Body of pancreas (tissue), 4 donors: Measurements from ENCODE around the gene EYA4. TPM values are rescaled to one million over a fixed set of nuclear protein-coding genes. Genes with fewer than 3 reads are reported as not detected.

ENCODE experiments used
- ATAC-seq: fragments of 150-250 bp; one replicate; pipeline ENCODE4 v1.9.1; 2016
- DNase-seq, 4 donors: peaks; one replicate each; pipeline ENCODE4 v3.0.0-alpha.2; 2019
- H3K27ac ChIP-seq, 4 donors: fragments of 200-600 bp; sonication (generic); 1 replicate in 3 of 4; 2 replicates in 1 of 4; pipeline versions ENCODE4 v1.5.1 to v1.6.1; 2016 to 2019; ENCODE audit warnings: mild to moderate bottlenecking in 1 of 4, mixed read lengths in 1 of 4, moderate library complexity in 1 of 4
- H3K27me3 ChIP-seq, 2 donors: fragments of 200-600 bp; sonication (generic); one replicate each; pipeline ENCODE4 v1.6.0; 2016; ENCODE audit warnings: mild to moderate bottlenecking in 1 of 2
- H3K36me3 ChIP-seq, 2 donors: fragments of 200-600 bp; sonication (generic); replicated peaks in 1 of 2; 2 replicates each; pipeline ENCODE4 v1.5.1; 2016; ENCODE audit warnings: low read depth in 2 of 2; ENCODE audit not compliant: insufficient read depth in 1 of 2
- H3K4me1 ChIP-seq: fragments of 200-600 bp; sonication (generic); one replicate; pipeline ENCODE4 v1.6.0; 2016
- H3K4me3 ChIP-seq, 2 donors: fragments of 200-600 bp; sonication (generic); 1 replicate in 1 of 2; 2 replicates in 1 of 2; pipeline ENCODE4 v1.5.1; 2016 to 2019
- H3K9me3 ChIP-seq, 3 donors: fragments of 200-600 bp; sonication (generic); 1 replicate in 2 of 3; 2 replicates in 1 of 3; pipeline ENCODE4 v1.5.1; 2016
- CTCF ChIP-seq, 7 experiments: fragments of 450-650 bp in 4 of 7; fragments of 200-600 bp in 3 of 7; sonication (generic) in 3 of 7; IDR thresholded peaks; one replicate each; pipeline ENCODE4 v1.5.1; 2016 to 2019; ENCODE audit warnings: antibody characterized with exemption in 7 of 7
- POLR2A ChIP-seq, 3 donors: fragments of 450-650 bp; IDR thresholded peaks; one replicate each; pipeline ENCODE4 v1.6.1; 2016; ENCODE audit warnings: antibody characterized with exemption in 3 of 3, mild to moderate bottlenecking in 2 of 3
- WGBS, 2 donors: methylation state at CpG; one replicate each; pipeline ENCODE4 v1.1.5; 2017; 5-methylcytosine and 5-hydroxymethylcytosine counted together
- intact Hi-C: fragments of 100-400 bp; cut with DNase I; formaldehyde crosslinking; loops from one replicate; pipeline ENCODE4 v1.15.1; 2023
- total RNA-seq, 2 donors: library from RNA; depleted of rRNA; stranded (reverse); fragments of >200 nt; gene quantifications; one replicate each; pipeline ENCODE4 v1.1.0, GENCODE V29; 2016

EYA4 gene
- total RNA-seq, 2 donors from 2014 or later: 0.26 to 5.3 TPM

- ATAC-seq (no peak), DNase-seq (no peak)
- Histone ChIP-seq H3K27me3 (no peaks in the 10 kb centered on the region), H3K9me3 (no peaks in the 10 kb centered on the region), H3K36me3 (no peaks in the 10 kb centered on the region), H3K27ac (no peak overlapping the region), H3K4me3 (no peak overlapping the region), H3K4me1 (no peaks in the 10 kb centered on the region)
- TF ChIP-seq CTCF (IDR thresholded peaks at IDR 0.05): no peak
- TF ChIP-seq POLR2A (IDR thresholded peaks at IDR 0.05): no peak
- intact Hi-C loops: no loop called here
Measured at GRCh38 chr6:133411757-133412156, 170.6 kb downstream of the EYA4 start.

DNA sequence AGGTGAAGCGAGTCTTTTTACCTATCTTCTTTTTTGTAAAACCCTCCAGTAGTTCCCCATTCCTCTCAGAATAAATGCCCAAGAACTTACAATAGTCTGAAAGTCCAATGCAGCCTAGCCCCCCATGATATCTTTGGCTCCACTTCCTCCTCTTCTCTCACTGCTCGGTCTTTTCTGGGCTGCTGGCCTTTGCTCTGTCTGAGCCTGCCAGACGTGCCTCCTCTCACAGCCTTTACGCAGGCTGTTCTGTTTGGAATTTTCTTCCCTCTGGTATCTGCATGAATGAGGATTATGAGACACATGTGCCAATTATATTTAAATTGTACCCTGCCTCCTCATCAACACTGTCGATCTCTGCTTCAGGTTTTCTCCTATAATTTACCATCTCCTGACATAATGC, 174.1 kb downstream of the EYA4 start:
- DNase-seq (no peak), ATAC-seq (no peak)
- TF ChIP-seq CTCF (IDR thresholded peaks at IDR 0.05) (no peak), POLR2A (IDR thresholded peaks at IDR 0.05) (no peak)
- Histone ChIP-seq H3K9me3 (no peaks in the 10 kb centered on the region), H3K4me3 (no peak overlapping the region), H3K36me3 (no peaks in the 10 kb centered on the region), H3K27ac (no peak overlapping the region), H3K27me3 (no peaks in the 10 kb centered on the region), H3K4me1 (peaks cover under 1% of the 10 kb centered on the region)
- WGBS, 2 donors: 63 to 76% methylated on average over 5 of the region's 5 CpGs
- intact Hi-C loops: no loop called here

DNA sequence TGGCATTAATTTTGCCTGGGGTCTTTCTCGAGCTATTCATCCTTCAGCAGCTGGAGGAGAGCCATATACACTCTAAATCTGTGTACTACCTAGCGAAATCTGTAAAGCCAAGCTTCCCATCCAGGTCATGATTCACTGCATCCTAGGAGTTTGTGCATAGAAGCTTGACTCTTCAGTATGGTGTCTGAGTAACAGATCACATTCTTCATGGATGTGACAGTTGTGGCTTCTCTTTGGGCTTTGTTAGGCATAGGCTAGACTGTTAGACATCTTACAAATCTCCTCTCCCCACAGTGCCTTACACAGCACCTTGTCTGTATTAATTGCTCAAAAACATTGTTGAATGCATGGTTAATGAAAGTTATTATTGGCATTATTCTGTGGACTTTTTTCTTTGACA, 177.0 kb downstream of the EYA4 start:
- Histone ChIP-seq H3K9me3 (no peaks in the 10 kb centered on the region), H3K4me3 (no peak overlapping the region), H3K36me3 (no peaks in the 10 kb centered on the region), H3K27ac (no peak overlapping the region), H3K4me1 (peaks cover 13% of the 10 kb centered on the region), H3K27me3 (no peaks in the 10 kb centered on the region)
- intact Hi-C loops: no loop called here
- DNase-seq (no peak), ATAC-seq (no peak)
- 77 to 85% methylated on average over 2 of the region's 2 CpGs for WGBS, 2 donors
- TF ChIP-seq CTCF (IDR thresholded peaks at IDR 0.05): no peak
- TF ChIP-seq POLR2A (IDR thresholded peaks at IDR 0.05): no peak

DNA sequence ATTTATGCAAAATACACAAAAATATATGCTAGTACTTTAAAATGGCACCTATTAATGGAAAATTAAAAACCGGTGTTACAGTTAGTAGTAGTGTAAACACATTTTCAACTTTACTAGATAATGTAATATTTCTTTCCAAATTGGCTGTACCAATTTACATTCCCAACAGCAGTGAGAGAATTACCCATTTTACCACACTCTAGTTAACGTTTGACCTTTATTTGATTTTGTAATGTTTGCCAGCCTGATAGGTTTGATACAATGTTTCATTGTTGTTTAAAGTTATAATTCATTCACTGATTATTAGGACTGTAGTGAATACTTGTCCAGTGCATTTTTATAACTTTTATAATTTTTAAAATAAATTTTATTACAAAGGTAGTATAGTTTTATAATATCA, 182.1 kb downstream of the EYA4 start:
- Histone ChIP-seq H3K4me3 (no peak overlapping the region), H3K36me3 (no peaks in the 10 kb centered on the region), H3K27me3 (no peaks in the 10 kb centered on the region), H3K9me3 (no peaks in the 10 kb centered on the region), H3K4me1 (peaks cover 14% of the 10 kb centered on the region), H3K27ac (no peak overlapping the region)
- ATAC-seq (peak; percentile 45), DNase-seq (no peak)
- 14 to 17% methylated on average over 2 of the region's 2 CpGs for WGBS, 2 donors
- intact Hi-C loops: no loop called here
- TF ChIP-seq POLR2A (IDR thresholded peaks at IDR 0.05) (no peak), CTCF (IDR thresholded peaks at IDR 0.05) (no peak)

DNA sequence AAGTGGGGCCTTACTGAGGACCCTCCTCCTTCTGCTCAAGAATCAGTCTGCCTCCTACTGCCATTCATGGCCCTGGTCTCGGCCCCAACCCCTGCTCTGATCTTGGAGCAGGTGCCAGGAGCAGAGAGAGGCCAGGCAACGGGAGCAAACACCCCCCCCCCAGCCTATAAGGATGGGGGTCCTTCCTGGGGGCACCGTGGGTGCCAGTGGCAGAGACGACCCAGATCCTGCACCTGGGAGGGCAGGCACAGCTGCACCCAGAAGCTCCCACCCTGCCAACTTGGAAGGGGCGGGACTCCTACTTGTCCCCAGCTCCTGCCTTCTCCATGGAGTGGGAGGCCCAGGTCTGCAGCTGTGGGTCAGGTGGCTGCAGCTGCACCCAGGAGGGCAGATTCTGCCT, 183.2 kb downstream of the EYA4 start:
- Histone ChIP-seq H3K36me3 (no peaks in the 10 kb centered on the region), H3K4me1 (peaks cover 14% of the 10 kb centered on the region), H3K27me3 (no peaks in the 10 kb centered on the region), H3K9me3 (no peaks in the 10 kb centered on the region), H3K27ac (no peak overlapping the region), H3K4me3 (no peak overlapping the region)
- WGBS, 2 donors: 96% methylated on average over 4 of the region's 5 CpGs; no CpG with 5 or more reads in 1 of the 2 donors
- no peak for ATAC-seq
- TF ChIP-seq POLR2A (IDR thresholded peaks at IDR 0.05): no peak
- no peak for TF ChIP-seq CTCF (IDR thresholded peaks at IDR 0.05)
- intact Hi-C loops: no loop called here
- DNase-seq: no peak
